Measurements from ENCODE around the gene PDCL3. TPM values are rescaled to one million over a fixed set of nuclear protein-coding genes. Genes with fewer than 3 reads are reported as not detected.

PDCL3 gene
- total and polyA plus RNA-seq, 2 experiments from 2014 or later = 28.1 to 72.4 TPM

- Mint-ChIP-seq H3K4me1 (no peaks in the 10 kb centered on the region), H3K36me3 (ENCODE audit: low read depth) (peaks cover 70% of the 10 kb centered on the region), H3K27me3 (ENCODE audit: insufficient read depth, low read depth, poor library complexity) (no peaks in the 10 kb centered on the region), H3K9me3 (no peaks in the 10 kb centered on the region), H3K27ac (no peak overlapping the region), H3K4me3 (no peak overlapping the region)
- Histone ChIP-seq H3K79me2 (replicated peaks; ENCODE audit: insufficient read depth) (no peaks in the 10 kb centered on the region), H2AFZ (no peak overlapping the region), H3K27ac (ENCODE audit: low read depth) (no peak overlapping the region), H3K4me3 (no peak overlapping the region), H3F3A (replicated peaks; ENCODE audit: low read depth) (no peaks in the 10 kb centered on the region), H3K9me2 (ENCODE audit: insufficient read depth) (no peaks in the 10 kb centered on the region), H3K4me2 (no peak overlapping the region), H4K20me1 (replicated peaks; ENCODE audit: insufficient read depth) (peaks cover 3% of the 10 kb centered on the region), H3K36me3 (ENCODE audit: insufficient read depth) (peaks cover 15% of the 10 kb centered on the region; the same call in 1 of the 2 replicates), H3K27me3 (ENCODE audit: insufficient read depth) (no peaks in the 10 kb centered on the region), H3K4me1 (ENCODE audit: insufficient read depth) (no peaks in the 10 kb centered on the region)
- ATAC-seq = no peak
- TF ChIP-seq JUNB (IDR thresholded peaks at IDR 0.05; ENCODE audit: unreplicated experiment) (no peak), CREB1 (CRISPR knock-in tag; IDR thresholded peaks at IDR 0.05; ENCODE audit: low read depth) (no peak), NANOG (IDR thresholded peaks at IDR 0.05; ENCODE audit: borderline replicate concordance) (no peak), POLR2AphosphoS5 (IDR thresholded peaks at IDR 0.05; ENCODE audit: low read depth) (no peak), EZH2phosphoT487 (IDR thresholded peaks at IDR 0.05; ENCODE audit: unreplicated experiment) (no peak), REST (IDR thresholded peaks at IDR 0.05; ENCODE audit: unreplicated experiment) (no peak), EZH2 (IDR thresholded peaks at IDR 0.05; ENCODE audit: low read depth, unreplicated experiment) (no peak), CTCF (conservative IDR thresholded peaks at IDR 0.05; ENCODE audit: low read depth in 2 of 2) (no peak), ZNF114 (CRISPR knock-in tag; IDR thresholded peaks at IDR 0.05) (no peak), ZNF331 (CRISPR knock-in tag; IDR thresholded peaks at IDR 0.05; ENCODE audit: low read depth) (no peak), STAT1 (IDR thresholded peaks at IDR 0.05; ENCODE audit: unreplicated experiment) (no peak)
- TF ChIP-seq, protein P1, sequence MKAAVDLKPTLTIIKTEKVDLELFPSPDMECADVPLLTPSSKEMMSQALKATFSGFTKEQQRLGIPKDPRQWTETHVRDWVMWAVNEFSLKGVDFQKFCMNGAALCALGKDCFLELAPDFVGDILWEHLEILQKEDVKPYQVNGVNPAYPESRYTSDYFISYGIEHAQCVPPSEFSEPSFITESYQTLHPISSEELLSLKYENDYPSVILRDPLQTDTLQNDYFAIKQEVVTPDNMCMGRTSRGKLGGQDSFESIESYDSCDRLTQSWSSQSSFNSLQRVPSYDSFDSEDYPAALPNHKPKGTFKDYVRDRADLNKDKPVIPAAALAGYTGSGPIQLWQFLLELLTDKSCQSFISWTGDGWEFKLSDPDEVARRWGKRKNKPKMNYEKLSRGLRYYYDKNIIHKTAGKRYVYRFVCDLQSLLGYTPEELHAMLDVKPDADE (IDR thresholded peaks at IDR 0.05) = no peak
- no peak for DNase-seq (ENCODE audit: low spot score)
Observed at GRCh38 chr2:100571668-100572067, 8.9 kb downstream of the PDCL3 start.
